DND-41 (cell line): ENCODE results near the gene NPM3.

ENCODE experiments used
- EZH2 ChIP-seq: IDR thresholded peaks from 3 replicates; pipeline ENCODE4 v1.6.1; 2012; ENCODE audit warnings: borderline replicate concordance, low read depth, mild to moderate bottlenecking, moderate library complexity, low read length, inconsistent platforms; ENCODE audit not compliant: severe bottlenecking
- TF ChIP-seq, protein P1 (sequence below): IDR thresholded peaks from 2 replicates; pipeline ENCODE4 v1.5.1; 2012; ENCODE audit warnings: borderline replicate concordance, low read length, moderate library complexity, mild to moderate bottlenecking; ENCODE audit not compliant: poor library complexity, severe bottlenecking; ENCODE audit errors: extremely low read depth

DNA sequence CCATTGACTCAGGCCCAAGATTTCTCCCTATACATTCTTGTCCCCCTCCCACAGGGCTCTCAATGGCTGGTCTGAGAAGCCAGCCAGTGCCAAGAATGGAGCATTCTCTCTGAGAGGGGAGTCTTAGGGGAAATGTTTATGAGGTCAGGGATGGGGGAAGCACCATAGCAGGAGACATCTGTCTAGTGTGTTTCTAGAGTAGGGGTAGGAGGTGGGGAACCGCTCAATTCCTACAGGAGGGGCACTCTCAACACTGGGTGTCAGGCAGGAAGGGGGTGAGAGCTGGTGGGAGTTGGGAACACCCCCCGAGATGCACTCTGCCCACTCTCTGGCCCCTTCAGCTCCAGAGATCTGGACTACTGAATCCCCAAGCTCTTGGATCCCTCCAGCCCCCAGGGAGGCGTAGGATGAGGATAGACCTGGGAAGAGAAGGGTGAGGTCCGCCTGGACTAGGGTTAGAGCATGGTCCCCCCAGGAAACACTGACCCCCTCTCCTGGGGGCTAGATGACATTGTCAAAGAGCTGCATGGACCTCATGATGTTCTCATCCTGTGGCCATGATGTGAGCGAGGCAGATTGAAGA is 43.7 kb upstream of the NPM3 start:
- TF ChIP-seq, protein P1, sequence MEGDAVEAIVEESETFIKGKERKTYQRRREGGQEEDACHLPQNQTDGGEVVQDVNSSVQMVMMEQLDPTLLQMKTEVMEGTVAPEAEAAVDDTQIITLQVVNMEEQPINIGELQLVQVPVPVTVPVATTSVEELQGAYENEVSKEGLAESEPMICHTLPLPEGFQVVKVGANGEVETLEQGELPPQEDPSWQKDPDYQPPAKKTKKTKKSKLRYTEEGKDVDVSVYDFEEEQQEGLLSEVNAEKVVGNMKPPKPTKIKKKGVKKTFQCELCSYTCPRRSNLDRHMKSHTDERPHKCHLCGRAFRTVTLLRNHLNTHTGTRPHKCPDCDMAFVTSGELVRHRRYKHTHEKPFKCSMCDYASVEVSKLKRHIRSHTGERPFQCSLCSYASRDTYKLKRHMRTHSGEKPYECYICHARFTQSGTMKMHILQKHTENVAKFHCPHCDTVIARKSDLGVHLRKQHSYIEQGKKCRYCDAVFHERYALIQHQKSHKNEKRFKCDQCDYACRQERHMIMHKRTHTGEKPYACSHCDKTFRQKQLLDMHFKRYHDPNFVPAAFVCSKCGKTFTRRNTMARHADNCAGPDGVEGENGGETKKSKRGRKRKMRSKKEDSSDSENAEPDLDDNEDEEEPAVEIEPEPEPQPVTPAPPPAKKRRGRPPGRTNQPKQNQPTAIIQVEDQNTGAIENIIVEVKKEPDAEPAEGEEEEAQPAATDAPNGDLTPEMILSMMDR, result no peak
- no peak for TF ChIP-seq EZH2
